ENCODE results near the gene UCKL1.

Gene UCKL1

DNA sequence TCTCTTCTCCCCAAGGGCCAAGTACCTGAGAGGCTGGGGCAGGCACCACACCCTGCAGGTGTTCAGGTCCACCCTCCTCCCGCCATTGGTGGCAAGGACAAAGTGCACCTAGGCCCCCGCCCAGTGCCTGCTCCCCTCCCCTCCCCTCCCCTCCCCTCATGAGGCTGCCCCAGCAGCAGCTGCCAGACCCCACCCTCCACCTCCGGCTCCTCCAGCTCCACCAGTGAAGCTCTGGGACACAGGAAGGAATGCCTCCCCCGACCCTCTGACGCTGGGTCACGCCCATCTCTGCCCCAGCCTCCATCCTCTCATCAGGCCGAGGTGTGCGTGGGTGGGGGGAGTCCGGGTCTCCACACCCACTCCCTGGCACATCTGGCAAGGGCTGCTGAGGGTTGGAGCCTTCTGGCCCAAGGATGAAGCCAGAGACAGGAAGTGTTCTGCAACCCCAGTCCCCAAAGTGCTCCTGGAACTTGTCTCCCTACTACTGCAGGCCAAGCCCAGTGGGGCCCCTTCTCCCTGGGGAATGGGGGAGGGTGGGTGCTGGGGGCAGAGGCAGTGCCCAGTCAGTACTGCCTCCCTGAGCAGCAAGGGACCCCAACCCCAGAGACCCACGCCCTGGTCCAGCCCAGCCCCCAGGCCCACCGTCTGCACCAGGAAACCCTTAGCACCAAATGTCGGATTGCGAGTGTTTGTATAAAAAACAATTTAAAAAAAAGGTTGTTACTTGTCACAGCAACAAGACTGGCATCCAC, 1.6 kb upstream of the UCKL1 start:
- TF ChIP-seq ZNF274 (IDR thresholded peaks at IDR 0.05; ENCODE audit: low read depth, low read length) = no peak
- H3K4me3 ChIP-seq (ENCODE audit: low read length) = no peak overlapping the region

DNA sequence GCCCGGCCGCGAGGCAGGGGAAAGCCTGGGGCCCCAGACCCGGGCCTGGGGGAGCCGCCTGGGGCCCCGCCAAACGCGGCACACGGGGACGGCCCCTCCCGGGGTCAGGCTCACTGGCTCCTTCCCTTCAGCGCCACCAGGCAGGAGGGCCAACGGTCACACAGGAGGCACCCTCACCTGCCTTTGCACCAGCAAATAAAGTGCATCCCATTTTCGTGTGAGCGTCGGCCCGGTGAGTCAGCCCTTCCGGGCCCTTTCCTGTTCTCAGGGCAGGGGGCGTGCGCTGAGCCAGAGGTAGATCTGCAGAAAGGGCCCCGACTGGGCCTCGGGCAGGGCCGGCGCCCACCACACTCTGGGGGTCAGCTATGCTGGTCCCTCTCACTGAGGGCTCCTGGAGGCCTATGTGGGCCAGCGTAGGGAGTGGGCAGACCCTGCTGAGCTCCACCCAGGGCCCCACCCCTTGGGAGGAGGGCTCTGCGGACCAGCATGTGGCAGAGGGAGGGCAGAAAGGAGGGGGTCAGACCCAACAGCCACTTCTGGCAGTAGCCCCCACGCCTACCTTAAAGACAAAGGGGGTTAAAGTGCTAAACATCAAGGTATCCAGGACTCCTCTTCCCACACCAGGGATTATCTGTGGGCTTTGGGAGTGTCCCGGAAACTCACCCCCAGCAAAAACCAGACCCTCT, 931 bp upstream of the UCKL1 start:
- TF ChIP-seq ZNF274 (IDR thresholded peaks at IDR 0.05; ENCODE audit: low read depth, low read length) = no peak

GRCh38 chr20:63956664-63957003, 418 bp upstream of the UCKL1 start:
- no peak for TF ChIP-seq ZNF274 (IDR thresholded peaks at IDR 0.05; ENCODE audit: low read depth, low read length)
- H3K4me3 ChIP-seq (ENCODE audit: low read length) = peak overlapping the region; percentile 60; the same call in 1 of the 2 replicates

More for the DNA sequence above, 931 bp upstream of the UCKL1 start:
- H3K4me3 ChIP-seq (ENCODE audit: low read length) = peak overlapping the region; percentile 60; the same call in 1 of the 2 replicates

DNA sequence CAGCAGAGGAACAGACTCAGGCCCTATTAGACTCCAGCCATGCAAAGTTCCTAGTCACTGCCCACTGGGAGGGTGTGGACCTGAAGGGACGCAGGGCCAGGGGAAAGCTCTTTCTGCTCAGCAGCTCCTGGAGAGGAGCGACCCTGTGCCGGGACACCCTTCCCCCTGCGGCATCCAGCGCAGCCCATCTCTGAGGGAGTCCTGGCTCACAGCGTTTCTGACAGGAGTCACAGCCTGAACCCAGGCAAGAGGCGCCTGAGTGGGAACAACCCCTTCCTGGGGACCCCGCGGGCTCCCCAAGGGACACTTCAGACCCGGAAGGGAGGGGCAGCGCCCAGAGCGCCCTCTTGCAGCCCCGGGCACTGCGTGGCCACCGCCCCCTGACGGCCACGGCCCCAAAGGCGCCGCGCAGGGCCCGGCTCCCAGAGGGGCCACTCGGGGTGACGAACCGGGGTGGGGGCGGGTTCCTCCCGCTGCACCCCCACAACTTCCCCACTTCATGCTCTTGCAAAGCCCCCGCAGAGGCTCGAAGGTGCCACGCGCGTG, 862 bp downstream of the UCKL1 start:
- TF ChIP-seq ZNF274 (IDR thresholded peaks at IDR 0.05; ENCODE audit: low read depth, low read length) = no peak
- peak overlapping the region; percentile 81 for H3K4me3 ChIP-seq (ENCODE audit: low read length)

- no peak for TF ChIP-seq ZNF274 (IDR thresholded peaks at IDR 0.05; ENCODE audit: low read depth, low read length)
Measured at GRCh38 chr20:63953764-63954429, 2.3 kb downstream of the UCKL1 start.

DNA sequence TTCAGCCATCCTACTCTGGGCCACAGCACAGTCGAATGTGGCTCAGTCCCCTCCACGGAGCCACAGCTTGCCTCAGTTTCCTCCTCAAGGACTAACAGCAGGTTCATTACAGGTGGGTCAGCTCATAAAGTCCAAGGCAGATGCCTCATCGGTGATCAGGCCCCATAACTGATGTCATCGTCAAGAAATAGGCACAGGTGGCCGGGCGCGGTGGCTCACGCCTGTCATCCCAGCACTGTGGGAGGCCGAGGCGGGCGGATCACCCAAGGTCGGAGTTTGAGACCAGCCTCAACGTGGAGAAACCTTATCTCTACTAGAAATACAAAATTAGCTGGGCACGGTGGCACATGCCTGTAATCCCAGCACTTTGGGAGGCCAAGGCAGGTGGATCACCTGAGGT, 3.4 kb downstream of the UCKL1 start:
- TF ChIP-seq ZNF274 (IDR thresholded peaks at IDR 0.05; ENCODE audit: low read depth, low read length) = no peak
- no peak overlapping the region for H3K4me3 ChIP-seq (ENCODE audit: low read length)

More at GRCh38 chr20:63953764-63954429, 2.3 kb downstream of the UCKL1 start:
- no peak overlapping the region for H3K4me3 ChIP-seq (ENCODE audit: low read length)

DNA sequence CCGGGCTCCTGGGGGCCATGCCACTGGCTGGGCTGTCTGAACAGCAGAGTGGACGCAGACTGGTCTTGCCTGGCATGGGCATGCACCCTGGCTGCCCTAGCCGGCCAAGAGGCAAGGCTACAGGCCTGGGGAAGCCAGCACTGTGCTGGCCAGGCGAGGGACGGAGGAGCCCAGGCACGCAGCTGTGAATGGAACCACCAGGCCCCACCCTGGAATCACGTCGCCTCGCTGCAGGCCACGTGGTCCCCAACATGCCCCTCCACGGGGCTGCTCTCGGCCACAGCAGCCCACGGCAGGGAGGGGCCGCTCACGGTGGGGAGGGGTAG, 4.0 kb downstream of the UCKL1 start:
- no peak overlapping the region for H3K4me3 ChIP-seq (ENCODE audit: low read length)
- TF ChIP-seq ZNF274 (IDR thresholded peaks at IDR 0.05; ENCODE audit: low read depth, low read length) = no peak

DNA sequence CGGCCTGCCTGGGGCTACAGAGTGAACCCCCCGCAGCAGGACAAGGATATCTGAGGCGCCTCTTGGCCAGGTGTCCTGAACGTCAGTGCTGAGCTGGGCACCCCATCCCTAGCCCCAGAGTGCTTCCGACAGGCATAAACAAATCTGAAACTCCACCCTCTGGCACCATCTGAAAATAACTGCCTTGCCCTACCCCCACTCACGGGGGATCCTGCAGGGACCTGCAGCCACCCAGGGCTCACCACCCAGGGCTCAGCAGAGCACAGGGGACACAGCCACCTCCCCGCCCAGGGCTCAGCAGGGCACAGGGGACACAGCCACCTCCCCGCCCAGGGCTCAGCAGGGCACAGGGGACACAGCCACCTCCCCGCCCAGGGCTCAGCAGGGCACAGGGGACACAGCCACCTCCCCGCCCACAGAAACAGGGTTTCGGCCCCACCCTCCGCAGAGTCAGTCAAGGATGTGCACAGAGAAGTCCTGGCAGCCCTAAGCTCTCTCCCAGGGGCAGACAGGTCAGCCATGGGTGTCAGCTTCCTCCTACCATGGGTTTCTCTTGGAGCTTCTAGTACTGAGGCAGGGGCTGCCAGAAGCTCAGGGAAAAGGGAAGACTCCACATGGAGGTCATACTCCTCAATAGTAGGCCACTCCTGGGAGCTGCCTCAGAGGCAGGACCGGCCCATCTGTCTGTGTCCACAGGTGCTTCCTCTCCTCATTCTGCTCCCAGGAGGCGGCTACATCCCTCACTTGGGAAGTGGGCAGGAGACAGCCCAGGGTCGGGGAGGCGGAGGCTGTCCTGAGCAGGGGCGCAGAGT, 4.6 kb downstream of the UCKL1 start:
- TF ChIP-seq ZNF274 (IDR thresholded peaks at IDR 0.05; ENCODE audit: low read depth, low read length) = no peak
- no peak overlapping the region for H3K4me3 ChIP-seq (ENCODE audit: low read length)

- no peak overlapping the region for H3K4me3 ChIP-seq (ENCODE audit: low read length)
- no peak for TF ChIP-seq ZNF274 (IDR thresholded peaks at IDR 0.05; ENCODE audit: low read depth, low read length)
Measured at GRCh38 chr20:63950701-63951397, 5.4 kb downstream of the UCKL1 start.

DNA sequence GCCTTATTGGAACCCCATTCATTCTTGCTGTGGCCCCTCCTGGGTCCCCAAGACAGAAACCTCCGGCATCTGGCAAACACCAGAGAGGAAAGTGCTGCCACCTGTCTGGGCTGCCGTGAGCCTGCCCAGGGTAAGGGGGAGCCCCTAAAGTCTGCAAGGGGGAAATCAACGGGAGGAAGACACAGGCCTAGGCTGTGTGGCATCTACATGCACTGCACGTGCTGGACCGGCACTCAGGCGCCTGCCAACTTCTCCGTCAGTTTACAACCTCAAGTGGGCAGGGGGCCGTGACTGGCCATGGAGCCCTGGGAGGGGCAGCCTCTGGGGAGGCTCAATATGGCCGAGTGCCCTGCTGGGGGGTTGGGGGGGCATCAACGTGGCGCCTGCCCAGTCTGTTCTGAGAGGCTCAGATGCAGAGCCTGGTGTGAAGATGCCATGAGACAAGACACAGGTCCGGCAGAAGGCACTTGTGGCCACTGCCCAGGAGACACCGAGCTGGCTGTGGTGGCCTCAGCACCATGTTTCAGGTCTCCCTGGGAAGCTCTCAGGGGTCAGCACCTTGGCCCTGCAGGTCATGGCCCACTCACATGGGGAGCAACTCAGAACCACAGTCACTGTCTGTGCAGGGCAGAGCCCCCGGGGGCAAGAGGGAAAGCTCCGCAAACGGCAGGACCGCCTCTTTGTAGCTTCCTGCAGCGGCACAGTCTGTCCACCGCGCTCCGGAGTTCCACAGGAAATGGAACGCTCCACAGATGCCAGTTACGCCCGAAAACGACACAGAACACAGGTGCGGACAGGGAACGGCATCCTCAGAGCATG, 8.4 kb downstream of the UCKL1 start:
- no peak overlapping the region for H3K4me3 ChIP-seq (ENCODE audit: low read length)
- no peak for TF ChIP-seq ZNF274 (IDR thresholded peaks at IDR 0.05; ENCODE audit: low read depth, low read length)

DNA sequence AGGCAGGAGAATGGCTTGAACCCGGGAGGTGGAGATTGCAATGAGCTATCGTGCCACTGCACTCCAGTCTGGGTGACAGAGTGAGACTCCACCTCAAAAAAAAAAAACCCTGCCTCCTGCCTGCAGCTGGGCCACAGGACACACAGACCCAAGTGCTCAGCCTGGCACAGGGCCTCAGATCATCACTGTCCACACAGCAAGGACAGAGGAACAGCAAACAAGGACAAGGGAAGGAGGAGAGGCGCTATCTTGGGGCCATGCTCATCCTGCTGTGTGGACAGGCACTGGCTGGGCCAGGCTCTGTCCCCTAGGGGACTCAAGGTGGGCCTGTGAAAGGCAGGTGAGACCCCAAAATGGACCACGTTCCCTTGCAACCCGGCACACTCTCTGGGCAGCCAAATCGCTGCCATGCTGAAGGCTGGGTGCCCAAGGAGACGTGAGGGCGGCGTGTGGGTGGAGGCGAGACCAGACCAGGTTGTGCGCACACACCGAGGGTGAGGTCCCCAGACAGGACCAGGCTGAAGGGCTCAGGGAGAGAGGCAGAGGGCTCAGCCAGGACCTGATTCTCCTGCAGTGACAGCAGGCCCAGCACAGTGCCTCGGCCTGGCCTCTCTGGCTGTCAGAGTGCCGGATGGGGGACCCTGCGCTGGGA, 9.1 kb downstream of the UCKL1 start:
- no peak for TF ChIP-seq ZNF274 (IDR thresholded peaks at IDR 0.05; ENCODE audit: low read depth, low read length)
- H3K4me3 ChIP-seq (ENCODE audit: low read length) = no peak overlapping the region

Measured in GM08714 (cell line).